ENCODE results near the gene NEU3.
A peak's percentile ranks its signal among the peaks of the same experiment; 100 is the strongest.

Gene NEU3

DNA sequence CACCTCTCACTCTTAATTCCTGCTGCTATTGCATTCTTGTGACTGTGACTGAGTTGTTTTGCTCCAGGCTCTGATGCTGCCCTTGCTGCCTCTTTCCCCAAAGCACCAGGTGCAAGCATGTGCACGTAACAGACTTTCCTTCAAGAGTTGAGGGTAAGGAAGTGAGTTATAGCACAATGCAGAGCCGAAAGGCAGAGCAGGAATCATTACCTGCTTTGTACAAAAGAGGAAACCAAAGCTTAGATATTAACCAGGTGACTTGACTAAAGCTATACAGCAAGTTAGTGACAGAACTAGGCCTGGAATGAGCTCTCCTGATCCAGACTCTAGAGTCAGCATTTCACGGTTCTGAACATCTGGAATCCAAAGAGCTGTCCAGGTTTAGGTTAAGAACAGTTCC is 33.6 kb downstream of the NEU3 start:
- no peak for DNase-seq (ENCODE audit: low read depth)
- H3K4me3 ChIP-seq (ENCODE audit: low read length): no peak overlapping the region
- TF ChIP-seq, protein P1, sequence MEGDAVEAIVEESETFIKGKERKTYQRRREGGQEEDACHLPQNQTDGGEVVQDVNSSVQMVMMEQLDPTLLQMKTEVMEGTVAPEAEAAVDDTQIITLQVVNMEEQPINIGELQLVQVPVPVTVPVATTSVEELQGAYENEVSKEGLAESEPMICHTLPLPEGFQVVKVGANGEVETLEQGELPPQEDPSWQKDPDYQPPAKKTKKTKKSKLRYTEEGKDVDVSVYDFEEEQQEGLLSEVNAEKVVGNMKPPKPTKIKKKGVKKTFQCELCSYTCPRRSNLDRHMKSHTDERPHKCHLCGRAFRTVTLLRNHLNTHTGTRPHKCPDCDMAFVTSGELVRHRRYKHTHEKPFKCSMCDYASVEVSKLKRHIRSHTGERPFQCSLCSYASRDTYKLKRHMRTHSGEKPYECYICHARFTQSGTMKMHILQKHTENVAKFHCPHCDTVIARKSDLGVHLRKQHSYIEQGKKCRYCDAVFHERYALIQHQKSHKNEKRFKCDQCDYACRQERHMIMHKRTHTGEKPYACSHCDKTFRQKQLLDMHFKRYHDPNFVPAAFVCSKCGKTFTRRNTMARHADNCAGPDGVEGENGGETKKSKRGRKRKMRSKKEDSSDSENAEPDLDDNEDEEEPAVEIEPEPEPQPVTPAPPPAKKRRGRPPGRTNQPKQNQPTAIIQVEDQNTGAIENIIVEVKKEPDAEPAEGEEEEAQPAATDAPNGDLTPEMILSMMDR (conservative IDR thresholded peaks at IDR 0.05; ENCODE audit: low read depth, low read length): no peak

DNA sequence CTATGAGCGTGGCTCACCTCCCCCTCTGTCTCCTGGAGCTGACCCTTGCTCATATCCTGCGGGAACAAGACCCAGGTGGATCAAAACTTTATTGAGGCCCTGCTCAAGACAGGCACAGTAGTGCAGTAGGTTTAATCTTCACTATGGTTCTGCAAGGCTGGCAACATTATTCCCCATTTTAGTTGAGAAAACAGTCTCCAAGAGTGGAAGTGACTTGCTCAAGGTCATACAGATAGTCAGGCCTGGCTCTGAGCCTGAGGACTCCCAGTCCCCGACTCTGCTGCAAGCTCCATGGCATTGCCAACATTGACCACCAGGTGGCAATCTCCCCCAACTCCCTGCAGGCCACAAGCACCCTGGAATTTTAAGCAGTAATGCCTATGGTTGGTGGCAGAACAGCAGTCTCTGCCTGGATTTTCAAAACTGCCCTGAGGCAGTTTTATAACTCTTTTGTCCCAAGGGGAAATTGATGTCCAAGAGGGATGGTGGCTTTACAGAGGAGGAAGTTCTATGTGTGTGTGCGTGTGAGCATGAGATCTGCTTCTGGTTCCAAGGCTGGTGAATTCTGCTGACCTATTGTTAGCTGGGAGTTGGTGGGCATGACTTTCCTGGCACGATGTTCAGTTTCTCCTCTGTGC is 34.1 kb downstream of the NEU3 start:
- peak; percentile 37 for DNase-seq (ENCODE audit: low read depth)
- H3K4me3 ChIP-seq (ENCODE audit: low read length): no peak overlapping the region
- TF ChIP-seq, protein P1 (conservative IDR thresholded peaks at IDR 0.05; ENCODE audit: low read depth, low read length): peak; percentile 100

DNA sequence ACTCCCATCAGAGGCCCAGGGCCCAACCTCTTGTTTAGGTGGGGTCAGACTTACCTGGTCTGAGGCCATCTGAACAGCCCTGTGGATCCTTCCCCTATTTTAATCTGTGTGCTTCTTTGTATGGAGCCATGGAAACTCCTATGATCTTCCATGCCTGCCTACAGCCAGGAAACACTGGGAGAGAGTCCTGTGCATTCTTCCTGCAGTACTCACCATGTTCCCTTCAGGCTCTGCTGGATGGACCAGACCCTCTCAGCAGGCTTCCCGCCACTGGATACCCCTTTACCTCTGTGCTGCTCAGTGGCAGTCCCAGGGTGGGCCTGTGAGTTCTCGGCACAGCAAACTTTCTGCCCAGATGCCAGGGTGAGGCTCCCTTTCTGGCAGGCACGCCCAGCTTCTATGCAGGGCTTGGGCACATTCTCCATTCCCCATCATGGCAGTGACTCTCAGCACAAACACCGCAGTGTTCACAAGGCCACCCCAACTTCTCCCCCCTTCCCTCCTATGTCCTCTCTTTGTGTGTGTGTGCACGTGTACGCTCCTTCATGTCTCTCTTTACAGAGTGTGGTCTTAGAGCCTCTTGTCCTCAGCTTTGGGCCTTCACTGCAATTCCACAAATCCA is 34.8 kb downstream of the NEU3 start:
- no peak for DNase-seq (ENCODE audit: low read depth)
- TF ChIP-seq, protein P1 (conservative IDR thresholded peaks at IDR 0.05; ENCODE audit: low read depth, low read length): no peak
- no peak overlapping the region for H3K4me3 ChIP-seq (ENCODE audit: low read length)

DNA sequence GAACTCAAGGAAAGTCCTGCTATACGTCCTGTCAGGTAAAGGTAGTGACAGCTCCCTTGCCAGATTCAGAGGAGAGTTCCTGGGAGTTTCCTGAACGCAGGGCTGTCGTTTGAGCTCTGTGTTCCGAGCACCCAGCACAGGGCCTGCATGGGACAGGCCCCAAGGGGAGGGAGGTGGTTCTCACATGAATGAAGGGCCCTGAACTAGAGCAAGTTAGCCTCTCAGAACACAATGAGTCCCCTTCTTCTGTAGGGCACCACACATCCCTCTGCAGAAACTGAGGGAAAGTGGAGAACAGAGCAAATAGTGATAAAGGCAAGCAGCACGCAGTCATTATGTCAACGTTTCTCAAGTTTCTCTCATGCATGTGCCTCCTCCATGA is 35.3 kb downstream of the NEU3 start:
- TF ChIP-seq, protein P1 (conservative IDR thresholded peaks at IDR 0.05; ENCODE audit: low read depth, low read length): no peak
- H3K4me3 ChIP-seq (ENCODE audit: low read length): no peak overlapping the region
- DNase-seq (ENCODE audit: low read depth): no peak

DNA sequence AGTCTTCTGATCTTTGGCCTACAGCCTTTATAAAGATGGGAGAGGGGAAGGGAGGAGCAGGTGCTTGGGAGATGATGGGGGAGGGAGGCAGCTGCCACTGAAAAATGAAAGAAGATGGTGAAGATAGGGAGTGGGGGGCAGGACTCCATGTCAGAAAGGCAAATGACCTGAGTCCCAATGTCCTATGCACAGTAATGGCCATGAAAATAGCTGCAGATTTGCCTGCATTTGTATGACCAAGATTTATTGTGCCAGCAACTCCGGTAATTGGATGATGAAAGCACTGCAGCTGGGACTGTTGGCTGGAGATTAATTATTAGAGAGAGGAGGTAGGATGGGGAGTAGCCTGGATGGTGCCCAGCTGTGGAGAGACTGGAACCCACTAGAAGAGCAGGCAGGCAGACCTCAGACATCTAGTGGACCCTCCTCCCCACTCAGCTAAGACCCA is 36.1 kb downstream of the NEU3 start:
- no peak overlapping the region for H3K4me3 ChIP-seq (ENCODE audit: low read length)
- TF ChIP-seq, protein P1 (conservative IDR thresholded peaks at IDR 0.05; ENCODE audit: low read depth, low read length): no peak
- DNase-seq (ENCODE audit: low read depth): no peak

DNA sequence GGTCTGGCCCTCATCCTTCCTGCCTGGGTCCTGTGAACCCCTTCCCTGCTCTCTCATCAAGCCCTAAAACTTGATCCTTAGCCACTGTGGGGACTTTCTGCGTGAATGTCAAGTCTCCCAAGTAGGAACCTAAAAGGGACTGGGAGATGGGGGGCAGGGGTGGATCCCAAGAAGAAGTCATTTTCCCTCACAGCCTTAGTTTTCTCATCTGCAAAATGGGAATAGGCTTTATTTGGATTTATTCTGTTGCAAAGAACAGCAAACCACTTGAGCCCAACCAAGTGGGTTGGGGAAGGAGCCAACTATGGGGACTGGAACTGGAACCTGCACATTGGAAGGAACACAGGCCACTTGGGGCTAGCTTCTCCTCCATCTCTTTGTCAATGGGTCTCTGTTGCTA is 36.8 kb downstream of the NEU3 start:
- no peak overlapping the region for H3K4me3 ChIP-seq (ENCODE audit: low read length)
- DNase-seq (ENCODE audit: low read depth): no peak
- TF ChIP-seq, protein P1 (conservative IDR thresholded peaks at IDR 0.05; ENCODE audit: low read depth, low read length): no peak

DNA sequence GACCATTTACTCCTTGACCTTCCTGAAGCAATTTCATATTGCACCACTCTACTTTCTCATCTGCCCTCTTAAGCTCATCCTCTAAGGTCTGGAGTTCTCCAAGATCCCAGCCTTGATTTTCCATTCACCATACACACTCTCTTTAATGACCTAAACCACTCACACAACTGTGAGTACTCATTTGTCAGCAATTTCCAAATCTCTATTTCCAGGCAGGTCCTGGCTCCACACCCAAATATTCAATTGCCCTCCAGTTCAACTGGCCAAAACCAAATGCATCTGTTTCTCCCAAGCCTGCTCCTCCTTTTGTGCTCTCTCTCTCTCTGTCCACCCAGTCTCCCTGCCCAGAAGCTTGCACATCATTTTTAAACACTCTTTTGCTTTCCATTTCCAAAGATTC is 39.6 kb downstream of the NEU3 start:
- H3K4me3 ChIP-seq (ENCODE audit: low read length): no peak overlapping the region
- DNase-seq (ENCODE audit: low read depth): no peak
- TF ChIP-seq, protein P1 (conservative IDR thresholded peaks at IDR 0.05; ENCODE audit: low read depth, low read length): no peak
